ENCODE measurements around the gene COMMD1.
"Not testable (repeated sequence)": the region's sequence is repeated elsewhere in the genome, so short reads cannot be mapped to it uniquely, and the experiment has no call there.

The COMMD1 gene

DNA sequence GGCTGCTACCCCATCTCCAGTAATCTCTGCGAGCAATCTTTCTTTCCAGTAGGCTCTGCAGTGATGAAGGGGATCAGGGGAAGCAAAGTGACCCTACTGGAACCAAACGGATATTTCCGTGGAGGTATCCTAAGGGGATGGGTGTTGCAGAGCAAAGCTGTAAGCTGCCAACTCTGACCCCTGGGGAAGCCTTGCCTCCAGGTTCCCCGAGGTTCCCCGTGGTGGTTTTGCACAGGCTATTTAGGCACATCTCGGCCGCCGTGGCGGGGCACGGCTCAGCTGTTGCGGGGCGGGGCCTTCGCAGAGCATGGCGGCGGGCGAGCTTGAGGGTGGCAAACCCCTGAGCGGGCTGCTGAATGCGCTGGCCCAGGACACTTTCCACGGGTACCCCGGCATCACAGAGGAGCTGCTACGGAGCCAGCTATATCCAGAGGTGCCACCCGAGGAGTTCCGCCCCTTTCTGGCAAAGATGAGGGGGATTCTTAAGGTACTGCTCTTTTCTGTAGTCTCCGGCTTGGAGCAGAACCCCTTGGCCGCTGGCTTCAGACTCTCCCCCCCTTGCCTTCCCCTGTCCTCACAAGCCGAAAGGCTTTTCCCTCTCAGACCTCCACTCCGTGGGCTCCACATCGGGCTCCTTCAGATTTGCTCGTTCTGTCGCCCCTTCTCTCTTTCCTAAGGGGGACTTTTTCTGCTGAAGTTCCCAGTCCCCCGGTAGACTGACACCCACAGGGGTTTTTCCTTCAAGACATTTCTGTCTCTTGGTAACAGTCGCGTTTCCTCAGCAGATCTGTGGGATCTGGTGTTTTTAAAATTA is at the start of gene COMMD1:
TSS of gene COMMD1 (plus strand) at position 303 of the 814 bp plus-strand sequence. CDS start at position 308, 5 bp downstream.
- no CpG with 5 or more reads among the region's 33 CpGs for WGBS (ENCODE audit: insufficient coverage, insufficient read length)

DNA sequence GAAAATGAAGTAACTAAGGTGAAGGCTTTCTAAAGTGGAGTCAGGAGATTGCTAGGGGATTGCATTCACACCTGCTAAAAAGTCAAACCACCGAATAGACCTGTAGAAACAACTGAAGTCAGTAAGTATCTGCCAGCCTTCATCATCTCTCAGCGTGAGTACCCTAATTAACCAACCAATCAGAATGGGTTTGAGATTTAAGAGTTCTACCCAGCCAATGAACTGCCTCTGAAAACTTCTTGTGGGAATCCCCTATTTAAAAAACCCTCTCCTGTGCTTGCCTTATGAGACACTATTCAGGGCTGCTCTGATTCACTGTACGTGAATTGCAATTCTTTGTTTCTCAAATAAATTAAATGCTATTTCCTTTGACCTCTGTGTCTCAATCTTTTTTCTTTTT is 48.2 kb upstream of the COMMD1 start:
- WGBS (ENCODE audit: insufficient coverage, insufficient read length) = no CpG with 5 or more reads among the region's 3 CpGs
- Histone ChIP-seq H3K4me1 (ENCODE audit: control insufficient read depth, insufficient read depth, low read length) (no peaks in the 10 kb centered on the region), H3K27ac (ENCODE audit: low read length) (no peak overlapping the region), H3K9me3 (ENCODE audit: control insufficient read depth, insufficient read depth, low read length) (no peaks in the 10 kb centered on the region), H3K36me3 (ENCODE audit: control insufficient read depth, insufficient read depth, low read length) (no peaks in the 10 kb centered on the region), H3K4me3 (ENCODE audit: low read length) (no peak overlapping the region), H3K27me3 (ENCODE audit: control insufficient read depth, insufficient read depth, low read length) (no peaks in the 10 kb centered on the region)
- no peak for DNase-seq (ENCODE audit: low read depth, low spot score)

More for the DNA sequence above, at the start of gene COMMD1:
- DNase-seq (ENCODE audit: low read depth, low spot score) = no peak
- Histone ChIP-seq H3K4me3 (ENCODE audit: low read length) (peak within 1 kb of the TSS; percentile 95), H3K27me3 (ENCODE audit: control insufficient read depth, insufficient read depth, low read length) (no peaks in the 10 kb centered on the region), H3K4me1 (ENCODE audit: control insufficient read depth, insufficient read depth, low read length) (no peaks in the 10 kb centered on the region), H3K27ac (ENCODE audit: low read length) (no peak within 1 kb of the TSS), H3K9me3 (ENCODE audit: control insufficient read depth, insufficient read depth, low read length) (no peaks in the 10 kb centered on the region), H3K36me3 (ENCODE audit: control insufficient read depth, insufficient read depth, low read length) (no peaks in the 10 kb centered on the region)

DNA sequence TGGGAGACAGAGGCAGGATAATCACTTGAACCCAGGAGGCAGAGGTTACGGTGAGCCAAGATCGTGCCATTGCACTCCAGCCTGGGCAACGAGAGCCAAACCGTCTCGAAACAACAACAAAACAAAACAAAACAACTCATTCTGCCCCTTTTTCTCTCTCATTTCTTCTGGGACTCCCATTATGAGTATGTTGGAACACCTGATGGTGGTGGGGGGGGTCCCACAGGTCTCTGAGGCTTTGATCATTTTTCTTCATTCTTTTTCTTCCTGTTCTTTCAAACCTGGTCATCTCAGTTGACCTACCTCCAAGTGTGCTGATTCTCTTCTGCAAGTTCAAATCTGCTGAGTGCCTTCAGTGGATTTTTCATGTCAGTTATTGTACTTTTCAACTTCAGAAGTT is 43.4 kb upstream of the COMMD1 start:
- WGBS (ENCODE audit: insufficient coverage, insufficient read length) = no CpG with 5 or more reads among the region's 5 CpGs
- no peaks in the 10 kb centered on the region for H3K27me3 ChIP-seq (ENCODE audit: control insufficient read depth, insufficient read depth, low read length)
- H3K9me3 ChIP-seq (ENCODE audit: control insufficient read depth, insufficient read depth, low read length) = no peaks in the 10 kb centered on the region
- H3K4me1 ChIP-seq (ENCODE audit: control insufficient read depth, insufficient read depth, low read length) = no peaks in the 10 kb centered on the region
- peaks cover 2% of the 10 kb centered on the region; the same call in 1 of the 2 replicates for H3K36me3 ChIP-seq (ENCODE audit: control insufficient read depth, insufficient read depth, low read length)
- DNase-seq (ENCODE audit: low read depth, low spot score) = no peak
- no peak overlapping the region for H3K4me3 ChIP-seq (ENCODE audit: low read length)
- H3K27ac ChIP-seq (ENCODE audit: low read length) = no peak overlapping the region

DNA sequence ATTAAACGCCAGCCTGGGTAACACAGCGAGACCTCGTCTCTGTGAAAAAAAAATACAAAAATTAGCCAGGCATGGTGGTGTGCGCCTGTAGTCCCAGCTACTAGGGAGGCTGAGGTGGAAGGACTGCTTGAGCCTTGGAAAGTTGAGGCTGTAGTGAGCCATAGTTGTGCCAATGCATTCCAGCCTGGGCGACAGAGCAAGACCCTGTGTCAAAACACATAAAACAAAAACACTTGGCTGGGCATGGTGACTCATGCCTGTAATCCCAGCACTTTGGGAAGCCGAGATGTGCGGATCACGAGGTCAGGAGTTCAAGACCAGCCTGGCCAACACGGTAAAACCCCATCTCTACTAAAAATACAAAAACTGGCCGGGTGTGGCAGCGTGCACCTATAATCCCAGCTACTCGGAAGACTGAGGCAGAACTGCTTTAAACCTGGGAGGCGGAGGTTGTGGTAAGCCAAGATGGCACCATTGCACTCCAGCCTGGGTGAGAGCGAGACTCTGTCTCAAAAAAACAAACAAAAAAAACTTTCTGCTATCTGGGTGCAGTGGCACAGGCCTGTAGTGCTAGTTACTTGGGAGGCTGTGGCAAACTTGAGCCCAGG is 38.9 kb upstream of the COMMD1 start:
- WGBS (ENCODE audit: insufficient coverage, insufficient read length) = no CpG with 5 or more reads among the region's 14 CpGs
- peaks cover 10% of the 10 kb centered on the region; the same call in 1 of the 2 replicates for H3K36me3 ChIP-seq (ENCODE audit: control insufficient read depth, insufficient read depth, low read length)

GRCh38 chr2:61876400-61876799 is 29.1 kb upstream of the COMMD1 start:
- no CpG with 5 or more reads among the region's 1 CpG for WGBS (ENCODE audit: insufficient coverage, insufficient read length)
- Histone ChIP-seq H3K27ac (ENCODE audit: low read length) (no peak overlapping the region), H3K36me3 (ENCODE audit: control insufficient read depth, insufficient read depth, low read length) (peaks cover 19% of the 10 kb centered on the region; the same call in 1 of the 2 replicates)

More for the DNA sequence above, 38.9 kb upstream of the COMMD1 start:
- DNase-seq (ENCODE audit: low read depth, low spot score); H3K4me1 ChIP-seq (ENCODE audit: control insufficient read depth, insufficient read depth, low read length); H3K27me3 ChIP-seq (ENCODE audit: control insufficient read depth, insufficient read depth, low read length); H3K4me3 ChIP-seq (ENCODE audit: low read length); H3K9me3 ChIP-seq (ENCODE audit: control insufficient read depth, insufficient read depth, low read length); H3K27ac ChIP-seq (ENCODE audit: low read length): not testable (repeated sequence)

GRCh38 chr2:61877571-61878245 is 27.8 kb upstream of the COMMD1 start:
- Histone ChIP-seq H3K9me3 (ENCODE audit: control insufficient read depth, insufficient read depth, low read length) (no peaks in the 10 kb centered on the region), H3K36me3 (ENCODE audit: control insufficient read depth, insufficient read depth, low read length) (peaks cover 17% of the 10 kb centered on the region; the same call in 1 of the 2 replicates), H3K27ac (ENCODE audit: low read length) (no peak overlapping the region), H3K4me1 (ENCODE audit: control insufficient read depth, insufficient read depth, low read length) (no peaks in the 10 kb centered on the region; the same call in 1 of the 2 replicates), H3K4me3 (ENCODE audit: low read length) (no peak overlapping the region), H3K27me3 (ENCODE audit: control insufficient read depth, insufficient read depth, low read length) (no peaks in the 10 kb centered on the region)
- DNase-seq (ENCODE audit: low read depth, low spot score) = no peak
- no CpG with 5 or more reads among the region's 4 CpGs for WGBS (ENCODE audit: insufficient coverage, insufficient read length)

More at GRCh38 chr2:61876400-61876799, 29.1 kb upstream of the COMMD1 start:
- H3K9me3 ChIP-seq (ENCODE audit: control insufficient read depth, insufficient read depth, low read length) = no peaks in the 10 kb centered on the region
- H3K4me3 ChIP-seq (ENCODE audit: low read length) = no peak overlapping the region
- H3K4me1 ChIP-seq (ENCODE audit: control insufficient read depth, insufficient read depth, low read length) = no peaks in the 10 kb centered on the region; the same call in 1 of the 2 replicates
- no peaks in the 10 kb centered on the region for H3K27me3 ChIP-seq (ENCODE audit: control insufficient read depth, insufficient read depth, low read length)
- DNase-seq (ENCODE audit: low read depth, low spot score) = no peak

- no peak for DNase-seq (ENCODE audit: low read depth, low spot score)
- H3K9me3 ChIP-seq (ENCODE audit: control insufficient read depth, insufficient read depth, low read length) = no peaks in the 10 kb centered on the region
- H3K4me1 ChIP-seq (ENCODE audit: control insufficient read depth, insufficient read depth, low read length) = no peaks in the 10 kb centered on the region; the same call in 1 of the 2 replicates
- H3K27ac ChIP-seq (ENCODE audit: low read length) = no peak overlapping the region
- peaks cover 25% of the 10 kb centered on the region; the same call in 1 of the 2 replicates for H3K36me3 ChIP-seq (ENCODE audit: control insufficient read depth, insufficient read depth, low read length)
- no peaks in the 10 kb centered on the region for H3K27me3 ChIP-seq (ENCODE audit: control insufficient read depth, insufficient read depth, low read length)
- WGBS (ENCODE audit: insufficient coverage, insufficient read length) = no CpG with 5 or more reads among the region's 3 CpGs
- no peak overlapping the region for H3K4me3 ChIP-seq (ENCODE audit: low read length)
Observed at GRCh38 chr2:61878761-61879160, 26.7 kb upstream of the COMMD1 start.

GRCh38 chr2:61879351-61879750 is 26.1 kb upstream of the COMMD1 start:
- not testable (repeated sequence) for DNase-seq (ENCODE audit: low read depth, low spot score); H3K9me3 ChIP-seq (ENCODE audit: control insufficient read depth, insufficient read depth, low read length); H3K27ac ChIP-seq (ENCODE audit: low read length); H3K4me3 ChIP-seq (ENCODE audit: low read length); H3K4me1 ChIP-seq (ENCODE audit: control insufficient read depth, insufficient read depth, low read length); H3K27me3 ChIP-seq (ENCODE audit: control insufficient read depth, insufficient read depth, low read length)
- peaks cover 24% of the 10 kb centered on the region; the same call in 1 of the 2 replicates for H3K36me3 ChIP-seq (ENCODE audit: control insufficient read depth, insufficient read depth, low read length)
- WGBS (ENCODE audit: insufficient coverage, insufficient read length) = no CpG with 5 or more reads among the region's 4 CpGs

GRCh38 chr2:61882850-61883249 is 22.6 kb upstream of the COMMD1 start:
- no peaks in the 10 kb centered on the region for H3K4me1 ChIP-seq (ENCODE audit: control insufficient read depth, insufficient read depth, low read length)
- peaks cover 21% of the 10 kb centered on the region for H3K36me3 ChIP-seq (ENCODE audit: control insufficient read depth, insufficient read depth, low read length)
- no peaks in the 10 kb centered on the region for H3K9me3 ChIP-seq (ENCODE audit: control insufficient read depth, insufficient read depth, low read length)
- no peak for DNase-seq (ENCODE audit: low read depth, low spot score)
- H3K4me3 ChIP-seq (ENCODE audit: low read length) = no peak overlapping the region
- H3K27me3 ChIP-seq (ENCODE audit: control insufficient read depth, insufficient read depth, low read length) = no peaks in the 10 kb centered on the region
- no peak overlapping the region for H3K27ac ChIP-seq (ENCODE audit: low read length)
- WGBS (ENCODE audit: insufficient coverage, insufficient read length) = no CpG with 5 or more reads among the region's 5 CpGs

GRCh38 chr2:61885896-61886603 is 19.4 kb upstream of the COMMD1 start:
- Histone ChIP-seq H3K4me1 (ENCODE audit: control insufficient read depth, insufficient read depth, low read length) (no peaks in the 10 kb centered on the region), H3K36me3 (ENCODE audit: control insufficient read depth, insufficient read depth, low read length) (peaks cover 11% of the 10 kb centered on the region), H3K4me3 (ENCODE audit: low read length) (no peak overlapping the region), H3K27ac (ENCODE audit: low read length) (no peak overlapping the region), H3K9me3 (ENCODE audit: control insufficient read depth, insufficient read depth, low read length) (no peaks in the 10 kb centered on the region), H3K27me3 (ENCODE audit: control insufficient read depth, insufficient read depth, low read length) (no peaks in the 10 kb centered on the region)
- DNase-seq (ENCODE audit: low read depth, low spot score) = no peak
- WGBS (ENCODE audit: insufficient coverage, insufficient read length) = no CpG with 5 or more reads among the region's 18 CpGs
